Suppressor macrophage (primary cell): ENCODE data around the gene NPTX1.
A peak's percentile ranks its signal among the peaks of the same experiment; 100 is the strongest.
"Not testable (repeated sequence)": the region's sequence is repeated elsewhere in the genome, so short reads cannot be mapped to it uniquely, and the experiment has no call there.

Experiments used
- DNase-seq, 4 experiments: peaks; one replicate each; pipeline ENCODE4 v3.0.0-alpha.2; 2020 to 2022
- total RNA-seq, 17 experiments: gene quantifications; one replicate each; lab custom pipeline; 2026; ENCODE audit warnings: mixed read lengths in 6 of 17, inconsistent platforms in 3 of 17; lab: John Stamatoyannopoulos, UW

The NPTX1 gene, protein sequence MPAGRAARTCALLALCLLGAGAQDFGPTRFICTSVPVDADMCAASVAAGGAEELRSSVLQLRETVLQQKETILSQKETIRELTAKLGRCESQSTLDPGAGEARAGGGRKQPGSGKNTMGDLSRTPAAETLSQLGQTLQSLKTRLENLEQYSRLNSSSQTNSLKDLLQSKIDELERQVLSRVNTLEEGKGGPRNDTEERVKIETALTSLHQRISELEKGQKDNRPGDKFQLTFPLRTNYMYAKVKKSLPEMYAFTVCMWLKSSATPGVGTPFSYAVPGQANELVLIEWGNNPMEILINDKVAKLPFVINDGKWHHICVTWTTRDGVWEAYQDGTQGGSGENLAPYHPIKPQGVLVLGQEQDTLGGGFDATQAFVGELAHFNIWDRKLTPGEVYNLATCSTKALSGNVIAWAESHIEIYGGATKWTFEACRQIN
- total RNA-seq = 0 to 2.5 (median 0.05) reads per million in 17 experiments

DNA sequence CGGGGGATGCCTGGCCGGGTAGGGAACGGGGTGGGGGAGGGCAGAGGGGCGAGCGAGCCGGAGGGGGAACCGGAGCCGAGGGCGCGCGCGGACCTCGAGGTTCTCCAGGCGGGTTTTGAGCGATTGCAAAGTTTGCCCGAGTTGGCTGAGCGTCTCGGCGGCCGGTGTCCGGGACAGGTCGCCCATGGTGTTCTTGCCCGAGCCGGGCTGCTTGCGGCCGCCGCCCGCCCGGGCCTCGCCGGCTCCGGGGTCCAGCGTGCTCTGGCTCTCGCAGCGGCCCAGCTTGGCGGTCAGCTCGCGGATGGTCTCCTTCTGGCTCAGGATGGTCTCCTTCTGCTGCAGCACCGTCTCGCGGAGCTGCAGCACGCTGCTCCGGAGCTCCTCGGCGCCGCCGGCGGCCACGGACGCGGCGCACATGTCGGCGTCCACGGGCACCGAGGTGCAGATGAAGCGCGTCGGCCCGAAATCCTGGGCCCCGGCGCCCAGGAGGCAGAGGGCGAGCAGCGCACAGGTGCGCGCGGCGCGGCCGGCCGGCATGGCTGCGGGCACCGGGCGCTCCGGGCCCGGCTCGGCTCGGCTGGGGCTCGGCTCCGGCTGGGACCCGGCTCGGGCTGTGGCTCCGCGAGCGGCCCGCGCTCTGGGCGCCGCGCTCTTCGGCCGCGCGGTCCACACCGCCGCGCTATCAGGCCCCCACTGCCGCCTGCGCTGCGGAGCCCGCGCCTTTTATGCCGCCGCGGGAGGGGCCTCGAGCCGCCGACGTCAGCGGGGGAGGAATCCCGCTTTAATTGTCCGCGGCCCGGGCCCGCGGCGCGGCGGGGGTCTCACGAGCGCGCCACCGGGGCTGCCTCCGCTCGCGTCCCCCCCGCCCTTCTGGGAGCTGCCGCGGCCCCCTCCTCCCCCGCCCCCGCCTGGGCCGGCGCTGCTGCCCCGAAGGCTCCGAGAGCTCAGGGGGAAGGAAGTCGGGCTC lies at the start of gene NPTX1:
Gene NPTX1 (minus strand): TSS at position 698 of the 967 bp plus-strand sequence. CDS start 161 bp downstream, at position 537.
- DNase-seq = peak in 1 of 4 experiments; percentile 27

DNA sequence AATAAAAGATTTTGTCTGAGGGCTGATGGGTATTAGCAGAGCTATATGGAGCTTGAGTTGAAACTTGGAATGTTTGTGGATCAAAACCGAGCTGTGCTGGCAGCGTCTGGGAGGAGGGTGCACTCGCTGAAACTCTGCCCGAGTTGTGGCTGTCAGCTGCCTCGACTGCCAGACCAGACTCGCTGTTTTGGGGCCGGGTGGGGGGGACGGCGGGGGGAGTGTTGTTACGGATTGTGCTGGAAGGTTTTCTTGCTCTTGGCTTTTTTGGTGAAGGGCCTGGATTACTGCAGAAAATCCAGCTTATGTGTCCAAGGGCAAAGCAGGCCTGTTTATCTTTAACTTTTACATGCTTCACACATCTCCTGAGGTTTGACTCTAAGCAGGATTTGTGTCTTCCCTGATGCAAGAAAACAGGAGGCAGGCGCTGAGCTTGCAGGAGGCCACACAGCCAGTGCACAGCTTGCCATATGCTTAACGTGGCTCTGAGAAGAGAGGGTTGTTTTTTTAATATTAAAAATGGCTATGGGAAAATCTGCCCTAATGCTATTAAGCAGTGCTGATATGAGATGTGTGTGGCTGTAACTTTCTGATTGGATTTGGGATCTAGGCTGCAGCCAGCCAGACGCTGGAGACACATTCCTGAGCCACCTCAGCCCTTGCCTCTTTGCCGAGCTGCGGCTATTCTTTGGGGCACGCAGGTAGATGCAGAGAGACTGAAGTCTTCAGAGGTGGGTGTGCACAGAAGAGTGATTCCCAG lies 47.7 kb upstream of the NPTX1 start:
- no peak for DNase-seq

DNA sequence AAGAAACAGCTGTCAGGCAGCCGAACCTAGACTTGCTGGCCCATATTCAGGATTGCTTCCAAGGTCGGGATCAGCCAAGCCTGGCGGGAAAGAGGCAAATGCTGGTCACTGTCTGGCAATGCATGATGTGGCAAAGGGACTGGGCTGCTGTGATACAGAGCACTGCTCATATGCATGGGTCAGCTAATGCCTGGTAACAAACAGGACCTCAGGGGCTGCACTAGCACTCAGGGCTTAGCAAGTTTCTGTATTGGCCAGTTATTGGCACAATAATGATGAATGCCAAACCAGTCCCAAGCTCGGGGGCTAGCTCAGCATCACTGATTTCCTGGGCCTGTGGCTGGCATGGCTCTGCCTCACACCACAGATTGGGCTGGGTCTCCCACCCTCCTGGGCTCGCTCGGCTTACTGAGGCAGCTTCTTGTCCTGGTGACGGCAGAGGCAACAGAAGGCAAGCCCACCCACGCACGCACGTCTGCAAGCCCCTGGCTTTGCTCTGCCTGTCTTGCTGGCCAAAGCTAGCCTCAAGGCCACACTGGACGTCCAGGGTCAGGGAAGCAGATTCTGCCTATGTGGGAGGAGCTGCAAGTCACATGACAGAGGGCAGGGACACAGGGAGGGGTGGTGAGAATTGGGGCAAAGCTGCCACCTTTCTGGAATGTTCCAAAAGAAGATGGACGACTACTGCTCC lies 46.8 kb upstream of the NPTX1 start:
- DNase-seq = no peak

DNA sequence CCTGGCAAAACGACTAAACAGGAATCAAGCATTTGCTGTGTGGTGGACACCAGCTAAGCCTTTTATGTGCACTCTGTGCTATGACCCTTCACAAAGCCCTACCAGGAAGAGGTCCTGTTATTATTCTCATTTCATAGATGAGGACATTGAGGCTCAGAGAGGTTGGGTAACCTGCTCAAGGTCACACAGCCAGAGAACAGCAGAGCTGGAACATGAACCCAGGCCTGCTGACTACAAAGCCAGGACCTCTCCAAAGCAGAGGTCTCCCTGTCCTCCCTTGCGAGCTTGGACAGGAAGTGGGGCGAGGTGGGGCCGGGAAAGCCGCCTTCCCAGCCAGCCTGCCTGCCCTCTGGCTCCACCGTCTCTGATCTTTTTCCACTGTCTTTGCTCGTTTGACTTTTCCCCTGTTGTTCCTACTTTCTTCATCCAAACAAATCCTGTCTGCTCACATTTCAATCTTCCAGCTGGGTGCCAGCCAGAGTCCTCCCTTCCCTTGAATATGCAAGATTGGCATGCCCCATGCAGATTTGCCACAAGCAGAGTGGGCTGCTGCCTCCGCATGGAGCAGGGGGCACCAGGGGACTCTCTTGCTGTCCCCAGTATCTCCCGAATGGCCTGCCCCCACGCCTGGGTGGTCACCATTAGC lies 44.5 kb upstream of the NPTX1 start:
- no peak for DNase-seq

DNA sequence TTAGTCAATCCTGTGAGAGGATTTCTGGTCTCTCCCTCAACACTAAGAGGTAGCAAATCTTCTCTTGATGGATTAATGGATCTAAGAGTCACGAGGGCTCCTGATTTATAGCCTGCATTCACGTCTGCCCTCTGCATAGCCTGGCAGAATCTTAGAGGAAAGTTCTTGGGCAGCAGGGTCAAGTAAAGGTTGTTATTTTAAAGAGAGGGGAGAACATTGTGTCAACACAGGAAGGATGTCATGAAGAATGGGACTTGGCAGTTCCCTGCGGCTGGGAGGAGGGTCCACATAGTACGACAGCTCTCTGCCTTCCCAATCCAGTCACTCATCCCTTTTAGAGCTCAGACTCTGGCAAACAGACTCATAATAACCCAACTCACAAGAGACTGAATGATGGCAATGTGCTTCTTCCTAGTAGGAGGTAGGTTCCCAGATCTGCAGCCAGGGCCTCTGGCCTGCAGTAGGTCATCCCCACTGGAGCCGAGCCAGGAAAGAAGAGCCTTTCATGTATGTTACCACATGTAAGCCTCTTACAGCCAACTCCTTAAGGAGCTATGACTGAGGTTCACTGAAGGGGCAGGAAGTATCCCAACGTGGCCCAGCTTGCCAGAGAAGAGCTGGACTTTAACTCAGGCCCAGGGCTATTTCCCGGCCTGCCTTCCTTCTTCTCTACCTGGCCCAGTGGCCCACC lies 42.8 kb upstream of the NPTX1 start:
- no peak for DNase-seq

DNA sequence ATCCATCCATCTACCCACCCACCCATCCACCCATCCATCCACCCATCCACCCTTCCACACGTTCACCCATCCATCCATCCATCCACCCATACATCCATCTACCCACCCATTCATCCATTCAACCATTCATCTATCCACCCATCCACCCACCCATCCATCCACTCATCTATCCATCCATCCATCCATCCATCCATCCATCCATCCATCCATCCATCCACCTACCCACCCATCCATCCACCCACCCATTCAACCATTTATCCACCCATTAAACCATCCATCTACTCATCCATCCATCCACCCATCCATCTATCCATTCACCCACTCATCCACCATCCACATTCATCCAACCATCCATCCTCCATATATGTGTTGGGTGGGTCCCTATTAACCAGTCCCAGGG lies 42.0 kb upstream of the NPTX1 start:
- DNase-seq = no peak

DNA sequence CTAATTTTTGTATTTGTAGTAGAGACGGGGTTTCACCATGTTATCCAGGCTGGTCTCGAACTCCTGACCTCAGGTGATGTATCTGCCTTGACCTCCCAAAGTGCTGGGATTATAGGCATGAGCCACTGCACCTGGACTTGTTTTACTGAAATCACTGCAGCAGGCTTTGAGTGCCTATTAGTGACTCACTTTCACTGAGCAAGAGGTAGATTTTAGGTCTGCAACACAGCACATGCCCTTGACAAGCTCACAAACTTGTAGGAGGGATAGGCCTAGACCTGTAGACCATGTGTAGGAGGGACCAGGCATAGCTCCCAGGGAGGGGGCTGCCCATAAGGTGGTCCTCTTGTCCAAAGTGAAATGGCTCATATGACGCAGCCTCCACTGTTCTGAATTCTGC lies 41.2 kb upstream of the NPTX1 start:
- DNase-seq = no peak

DNA sequence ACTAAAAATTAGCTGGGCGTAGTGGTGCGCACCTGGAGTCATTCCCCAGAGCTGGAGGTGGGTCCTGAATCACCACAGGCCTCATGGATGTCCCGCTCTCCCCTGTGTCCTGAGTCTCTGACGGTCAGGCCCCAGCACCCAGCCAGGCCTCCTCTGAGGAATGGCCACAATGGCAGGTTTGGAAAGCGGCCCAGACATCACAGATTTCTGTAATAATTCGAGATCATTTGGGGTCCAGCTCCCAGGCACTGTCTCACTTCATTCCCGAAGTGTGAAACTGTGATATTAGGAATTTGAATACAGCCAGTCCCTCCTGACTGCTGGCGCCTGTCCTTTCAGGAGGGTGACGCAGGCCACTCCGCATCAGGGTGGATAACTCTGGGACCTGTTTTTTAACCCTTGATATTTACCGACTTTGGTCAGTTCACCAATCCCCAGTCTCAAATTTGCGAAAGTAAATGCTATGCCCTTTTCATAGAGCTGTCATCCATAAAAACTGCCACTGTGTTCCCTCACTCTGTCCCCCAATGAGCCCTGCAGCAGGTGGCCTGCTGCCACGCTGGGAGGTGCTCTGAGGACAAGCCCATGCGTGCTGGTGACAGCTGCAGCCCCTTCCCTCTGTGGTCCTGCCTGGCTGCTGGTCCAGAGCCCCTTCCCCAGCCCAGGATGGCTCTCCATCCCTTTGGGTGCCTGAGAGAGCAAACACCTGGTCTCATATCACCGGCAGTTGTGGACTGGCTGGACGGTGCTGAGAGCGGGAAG lies 39.9 kb upstream of the NPTX1 start:
- no peak for DNase-seq

DNA sequence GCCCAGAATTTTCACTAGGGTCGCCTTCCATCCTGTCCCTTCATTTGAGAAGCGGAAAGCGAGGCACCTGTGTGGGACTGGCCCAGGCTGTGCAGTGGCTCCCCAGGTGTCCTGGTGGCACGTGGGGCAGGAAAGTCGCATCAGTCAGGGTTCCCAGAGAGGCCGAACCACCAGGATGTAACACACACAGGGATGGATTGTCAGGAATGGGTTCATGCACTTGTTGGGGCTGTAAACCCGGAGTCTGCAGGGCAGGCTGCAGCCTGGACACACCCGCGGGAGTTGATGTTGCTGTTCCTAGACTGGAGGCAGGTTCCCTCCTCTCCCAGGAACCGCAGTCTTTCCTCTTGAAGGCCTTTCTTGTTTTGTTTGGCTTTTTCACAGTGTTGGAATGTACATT lies 37.5 kb upstream of the NPTX1 start:
- DNase-seq = no peak

DNA sequence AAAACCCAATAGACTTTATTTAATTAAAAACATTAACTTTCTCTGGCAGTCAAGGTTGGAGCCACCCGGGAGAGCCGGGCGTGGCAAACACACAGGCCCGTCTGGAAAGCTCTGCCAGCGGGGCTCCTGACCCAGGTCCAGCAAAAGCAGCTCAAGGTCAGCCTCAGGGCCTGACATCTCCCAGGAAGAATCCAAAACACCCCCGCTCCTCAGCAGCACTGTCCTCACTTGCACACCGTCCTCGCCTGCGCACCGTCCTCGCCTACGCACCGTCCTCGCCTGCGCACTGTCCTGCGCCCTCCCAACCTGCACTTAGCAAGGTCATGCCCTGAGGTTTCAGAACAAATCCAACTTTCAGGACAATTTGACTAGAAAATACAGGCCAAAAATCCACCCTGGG lies 36.8 kb upstream of the NPTX1 start:
- DNase-seq = no peak

DNA sequence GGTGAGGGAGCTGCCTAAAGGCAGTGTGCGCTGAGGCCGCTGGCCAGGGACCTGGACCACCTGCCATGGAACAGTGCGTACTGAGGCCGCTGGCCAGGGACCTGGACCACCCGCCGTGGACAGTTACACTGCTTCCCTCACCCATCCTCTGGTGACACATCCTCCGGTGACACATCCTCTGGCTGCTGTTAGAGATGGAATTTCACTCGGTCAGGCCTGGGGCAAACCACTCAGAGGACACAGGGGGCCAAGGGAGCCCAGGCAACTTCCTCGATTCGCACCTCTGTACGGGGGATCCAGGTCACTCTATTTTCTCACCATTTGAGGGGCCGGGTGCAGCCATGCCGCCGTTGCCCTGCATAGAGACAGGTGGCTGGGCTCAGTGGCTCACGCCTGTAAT lies 35.8 kb upstream of the NPTX1 start:
- DNase-seq = no peak

DNA sequence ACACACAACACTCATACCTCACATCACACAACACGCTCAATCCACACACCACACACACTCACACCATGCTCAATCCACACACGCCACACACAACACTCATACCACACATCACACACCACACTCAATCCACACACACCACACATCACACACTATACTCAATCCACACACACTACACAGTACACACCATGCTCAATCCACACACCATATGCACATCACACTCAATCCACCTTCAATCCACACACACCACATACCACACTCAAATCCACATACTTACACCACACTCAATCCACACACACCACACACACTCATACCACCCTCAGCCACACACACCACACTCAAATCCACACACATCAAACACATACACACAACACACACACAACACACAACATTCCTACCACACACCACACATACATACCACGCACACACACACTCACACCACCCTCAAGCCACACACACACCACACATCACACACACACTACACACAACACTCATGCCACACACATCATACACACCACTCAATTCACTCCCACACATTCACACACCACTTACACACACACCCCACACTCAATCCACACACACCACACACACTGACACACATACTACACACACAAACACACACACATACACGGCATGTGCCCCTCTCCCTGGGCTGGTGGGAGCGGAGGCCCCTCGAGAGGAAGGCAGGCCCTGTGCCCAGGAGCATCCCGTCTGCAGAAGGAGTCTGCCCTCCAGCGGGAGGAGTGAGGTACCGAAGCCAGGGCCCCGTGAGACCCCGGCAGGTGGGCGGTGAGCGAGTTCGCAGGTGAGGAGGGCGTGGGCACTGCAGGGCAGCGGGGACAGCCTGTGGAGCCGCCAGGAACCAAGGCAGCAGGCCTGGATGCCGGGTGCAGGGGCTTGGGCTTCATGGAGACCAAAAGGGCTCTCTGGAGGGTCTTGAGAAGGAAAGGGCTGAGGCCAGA lies 35.1 kb upstream of the NPTX1 start:
- DNase-seq = no peak

DNA sequence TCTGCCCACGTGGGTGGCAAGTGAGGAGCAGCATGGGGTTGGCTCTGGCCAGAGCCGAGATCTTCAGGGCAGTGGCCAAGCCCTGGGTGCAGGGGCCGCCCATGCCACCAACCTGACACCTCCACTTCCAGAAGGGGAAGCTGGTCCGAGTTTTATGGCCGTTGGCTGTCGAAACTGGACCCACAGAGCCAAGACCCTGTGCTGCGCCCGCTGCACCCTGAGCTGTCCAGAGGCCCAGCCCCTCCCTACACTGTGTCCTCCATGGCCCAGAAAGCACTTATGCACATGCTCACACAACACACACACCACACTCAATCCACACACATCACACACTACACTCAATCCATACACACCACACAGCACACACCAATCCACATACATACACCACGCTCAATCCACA lies 34.4 kb upstream of the NPTX1 start:
- no peak for DNase-seq

DNA sequence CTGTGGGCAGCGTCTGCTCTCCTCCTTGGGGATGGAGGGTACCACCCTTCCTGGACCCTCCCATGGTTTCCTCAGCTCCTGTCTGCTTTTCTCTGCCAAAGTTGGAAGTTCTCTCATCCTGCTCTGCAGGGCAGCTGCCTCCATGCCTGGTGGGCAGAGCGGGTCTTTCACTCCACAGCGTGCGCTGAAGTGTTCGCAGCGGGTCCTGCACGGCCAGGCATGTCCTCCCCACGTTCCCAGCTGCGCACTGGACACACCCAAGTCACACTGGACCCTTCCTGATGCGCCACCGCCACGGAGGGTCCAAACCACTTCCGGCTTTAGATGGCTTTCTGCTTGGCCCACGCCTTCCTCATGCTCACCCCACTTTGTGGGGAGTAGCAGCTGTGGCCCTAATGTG lies 33.7 kb upstream of the NPTX1 start:
- DNase-seq = no peak

DNA sequence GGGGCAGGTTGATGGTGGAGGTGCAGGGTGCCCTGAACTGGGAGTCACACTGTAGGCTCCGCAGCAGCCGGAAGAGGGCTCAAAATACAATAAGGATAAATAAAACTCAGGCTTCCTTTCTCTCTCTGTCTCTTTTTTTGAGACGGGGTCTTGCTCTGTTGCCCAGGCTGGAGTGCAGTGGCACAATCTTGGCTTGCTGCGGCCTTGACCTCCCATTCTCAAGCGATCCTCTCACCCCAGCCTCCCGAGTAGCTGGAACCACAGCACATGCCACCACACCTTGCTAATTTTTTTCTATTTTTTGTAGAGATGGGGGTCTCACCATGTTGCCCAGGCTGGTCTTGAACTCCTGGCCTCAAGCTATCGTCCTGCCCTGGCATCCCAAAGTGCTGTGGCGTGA lies 32.9 kb upstream of the NPTX1 start:
- DNase-seq = no peak

DNA sequence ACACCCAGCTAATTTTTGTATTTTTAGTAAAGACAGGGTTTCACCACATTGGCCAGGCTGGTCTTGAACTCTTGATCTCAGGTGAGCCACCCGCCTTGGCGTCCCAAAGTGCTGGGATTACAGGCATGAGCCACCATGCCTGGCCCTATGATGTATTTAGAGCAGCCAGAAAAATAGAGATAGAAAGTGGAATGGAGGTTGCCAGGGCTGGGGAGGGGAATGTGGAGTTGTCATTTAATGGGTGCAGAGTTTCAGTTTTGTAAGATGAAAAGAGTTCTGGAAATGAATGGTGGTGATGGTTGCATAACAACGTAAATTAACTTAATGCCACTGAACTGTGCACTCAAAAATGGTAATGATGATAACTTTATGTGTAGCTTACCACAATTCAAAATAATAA lies 31.6 kb upstream of the NPTX1 start:
- no peak for DNase-seq

DNA sequence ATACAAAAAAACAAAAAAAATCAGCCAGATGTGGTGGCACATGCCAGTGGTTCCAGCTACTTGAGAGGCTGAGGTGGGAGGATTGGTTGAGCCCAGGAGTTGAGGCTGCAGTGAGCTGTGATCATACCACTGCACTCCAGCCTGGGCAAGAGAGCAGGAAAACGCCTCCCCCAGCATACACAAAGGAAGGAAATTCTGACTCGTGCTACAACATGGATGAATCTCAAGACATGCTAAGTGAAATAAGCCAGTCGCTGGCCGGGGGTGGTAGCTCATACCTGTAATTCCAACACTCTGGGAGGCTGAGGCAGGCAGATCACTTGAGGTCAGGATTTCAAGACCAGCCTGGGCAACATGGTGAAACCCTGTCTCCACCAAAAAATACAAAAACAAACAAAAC lies 30.8 kb upstream of the NPTX1 start:
- DNase-seq = not testable (repeated sequence)

DNA sequence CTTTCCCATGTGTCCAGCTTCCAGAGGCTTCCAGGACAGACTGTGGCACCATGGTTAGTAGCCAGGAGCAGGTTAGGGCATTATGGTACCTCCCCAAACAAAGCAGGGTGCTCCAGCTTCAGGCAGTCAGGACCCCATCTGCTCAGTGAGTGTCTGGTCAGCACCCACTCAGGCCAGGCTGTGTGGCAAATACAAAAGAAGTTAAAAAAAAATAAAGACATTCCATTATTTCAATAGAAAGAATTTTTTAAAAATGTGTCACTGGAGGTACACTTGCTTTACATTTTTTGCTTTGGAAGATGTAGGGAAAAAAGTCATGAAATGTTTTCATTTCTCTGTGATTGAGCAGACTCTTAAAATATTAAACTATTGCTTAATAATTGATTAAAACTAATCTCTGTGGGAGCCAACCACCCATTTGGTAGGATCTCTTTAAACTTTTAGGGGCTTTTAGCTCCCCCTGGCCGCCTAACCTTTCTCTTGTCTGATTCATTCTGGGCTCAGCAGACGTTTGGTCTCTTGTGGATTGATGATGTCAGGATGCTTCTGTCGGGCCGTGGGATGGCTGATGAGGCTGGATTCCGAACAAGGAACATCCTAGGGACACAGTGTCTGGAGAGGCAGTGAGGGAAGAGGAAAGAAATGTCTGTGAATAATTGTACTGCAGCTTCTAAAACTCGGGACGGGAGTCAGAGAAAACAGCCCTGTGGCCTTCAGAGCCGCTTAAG lies 28.4 kb upstream of the NPTX1 start:
- no peak for DNase-seq
